ENCODE measurements around the gene ANO9.
"Not testable (repeated sequence)": the region's sequence is repeated elsewhere in the genome, so short reads cannot be mapped to it uniquely, and the experiment has no call there.

ANO9 gene

DNA sequence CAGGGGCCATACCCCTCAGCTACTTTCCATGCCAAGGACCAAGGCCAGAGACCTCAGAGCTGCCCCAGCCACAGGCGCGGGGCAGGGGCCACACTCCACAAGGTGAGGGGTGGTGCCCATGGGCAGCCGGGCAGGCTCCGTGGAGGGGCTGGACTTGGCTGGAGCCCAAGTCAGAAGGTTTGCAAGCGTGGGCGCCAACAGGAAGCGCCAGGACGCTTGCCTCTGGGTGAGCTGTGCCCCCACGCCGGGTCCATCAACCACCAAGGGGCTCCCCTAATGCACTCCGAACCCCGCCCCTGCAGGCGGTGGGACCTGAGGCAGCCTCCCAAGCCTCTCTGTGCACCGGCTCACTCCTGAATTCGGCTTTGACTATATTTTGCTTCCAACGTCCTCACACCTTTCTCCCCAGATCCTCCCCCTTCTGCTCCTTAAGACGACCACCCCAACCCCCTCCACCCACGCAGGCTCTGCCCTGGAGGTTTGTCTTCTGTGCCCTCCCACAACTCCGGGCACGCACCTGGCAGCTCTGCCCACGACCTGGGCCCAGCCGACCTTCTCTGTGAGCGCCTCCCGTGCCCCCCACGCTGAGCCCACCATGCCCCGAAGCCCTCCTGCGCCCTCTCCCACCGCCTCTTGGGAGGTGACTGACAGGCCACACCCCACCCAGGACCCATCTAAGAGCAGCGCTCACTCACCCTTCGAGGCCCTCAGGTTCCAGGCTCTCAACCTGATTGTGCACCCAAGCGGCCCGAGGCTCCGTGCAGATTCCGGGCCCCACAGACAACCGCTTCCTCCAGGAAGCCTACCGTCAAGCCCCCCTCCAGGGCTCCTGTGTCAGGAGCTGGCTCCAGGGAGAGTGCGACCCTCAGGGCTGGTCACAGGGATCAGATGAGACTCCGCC, 50.4 kb downstream of the ANO9 start:
- no peak for DNase-seq (ENCODE audit: low read depth)
- H3K4me3 ChIP-seq (replicated peaks; ENCODE audit: low read depth, low read length): no peak overlapping the region
- TF ChIP-seq, protein P1, sequence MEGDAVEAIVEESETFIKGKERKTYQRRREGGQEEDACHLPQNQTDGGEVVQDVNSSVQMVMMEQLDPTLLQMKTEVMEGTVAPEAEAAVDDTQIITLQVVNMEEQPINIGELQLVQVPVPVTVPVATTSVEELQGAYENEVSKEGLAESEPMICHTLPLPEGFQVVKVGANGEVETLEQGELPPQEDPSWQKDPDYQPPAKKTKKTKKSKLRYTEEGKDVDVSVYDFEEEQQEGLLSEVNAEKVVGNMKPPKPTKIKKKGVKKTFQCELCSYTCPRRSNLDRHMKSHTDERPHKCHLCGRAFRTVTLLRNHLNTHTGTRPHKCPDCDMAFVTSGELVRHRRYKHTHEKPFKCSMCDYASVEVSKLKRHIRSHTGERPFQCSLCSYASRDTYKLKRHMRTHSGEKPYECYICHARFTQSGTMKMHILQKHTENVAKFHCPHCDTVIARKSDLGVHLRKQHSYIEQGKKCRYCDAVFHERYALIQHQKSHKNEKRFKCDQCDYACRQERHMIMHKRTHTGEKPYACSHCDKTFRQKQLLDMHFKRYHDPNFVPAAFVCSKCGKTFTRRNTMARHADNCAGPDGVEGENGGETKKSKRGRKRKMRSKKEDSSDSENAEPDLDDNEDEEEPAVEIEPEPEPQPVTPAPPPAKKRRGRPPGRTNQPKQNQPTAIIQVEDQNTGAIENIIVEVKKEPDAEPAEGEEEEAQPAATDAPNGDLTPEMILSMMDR (IDR thresholded peaks at IDR 0.05; ENCODE audit: low read length, missing control alignments): no peak

DNA sequence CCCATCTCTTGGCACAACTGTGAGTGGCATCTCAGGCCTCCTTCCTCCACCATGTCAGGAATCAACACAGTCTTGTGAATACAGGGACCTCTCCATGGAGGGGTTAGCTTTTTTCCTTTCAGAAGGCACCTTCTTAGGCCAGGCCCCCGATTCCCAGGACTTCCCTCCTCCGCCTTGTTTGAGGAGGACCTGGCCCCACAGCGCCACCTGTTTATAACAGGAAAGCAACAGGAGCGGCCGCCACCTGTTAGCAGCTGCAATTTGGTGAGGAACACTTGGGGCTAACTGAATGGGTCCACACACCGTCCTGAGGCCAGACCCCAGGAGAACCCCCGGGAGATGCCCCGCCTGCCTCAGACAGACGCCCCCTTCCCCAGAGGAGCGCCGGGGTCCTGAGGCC, 51.6 kb downstream of the ANO9 start:
- TF ChIP-seq, protein P1 (IDR thresholded peaks at IDR 0.05; ENCODE audit: low read length, missing control alignments): no peak
- no peak for DNase-seq (ENCODE audit: low read depth)
- H3K4me3 ChIP-seq (replicated peaks; ENCODE audit: low read depth, low read length): no peak overlapping the region

DNA sequence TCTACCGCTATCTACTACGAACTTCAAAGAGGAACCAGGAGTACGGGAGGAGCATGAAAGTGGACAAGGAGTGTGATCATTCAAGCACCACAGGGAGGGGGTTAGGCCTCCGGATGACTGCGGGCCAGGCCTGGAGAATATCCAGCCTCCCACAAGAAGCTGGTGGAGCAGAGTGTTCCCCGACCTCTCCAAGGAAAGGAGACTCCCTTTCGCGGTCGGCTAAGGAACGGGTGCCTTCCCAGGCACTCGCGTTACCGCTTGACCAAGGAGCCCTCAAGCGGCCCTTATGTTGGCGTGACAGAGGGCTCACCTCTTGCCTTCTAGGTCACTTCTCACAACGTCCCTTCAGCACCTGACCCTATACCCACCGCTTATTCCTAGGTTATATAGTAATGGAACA, 52.4 kb downstream of the ANO9 start:
- not testable (repeated sequence) for H3K4me3 ChIP-seq (replicated peaks; ENCODE audit: low read depth, low read length); DNase-seq (ENCODE audit: low read depth)

DNA sequence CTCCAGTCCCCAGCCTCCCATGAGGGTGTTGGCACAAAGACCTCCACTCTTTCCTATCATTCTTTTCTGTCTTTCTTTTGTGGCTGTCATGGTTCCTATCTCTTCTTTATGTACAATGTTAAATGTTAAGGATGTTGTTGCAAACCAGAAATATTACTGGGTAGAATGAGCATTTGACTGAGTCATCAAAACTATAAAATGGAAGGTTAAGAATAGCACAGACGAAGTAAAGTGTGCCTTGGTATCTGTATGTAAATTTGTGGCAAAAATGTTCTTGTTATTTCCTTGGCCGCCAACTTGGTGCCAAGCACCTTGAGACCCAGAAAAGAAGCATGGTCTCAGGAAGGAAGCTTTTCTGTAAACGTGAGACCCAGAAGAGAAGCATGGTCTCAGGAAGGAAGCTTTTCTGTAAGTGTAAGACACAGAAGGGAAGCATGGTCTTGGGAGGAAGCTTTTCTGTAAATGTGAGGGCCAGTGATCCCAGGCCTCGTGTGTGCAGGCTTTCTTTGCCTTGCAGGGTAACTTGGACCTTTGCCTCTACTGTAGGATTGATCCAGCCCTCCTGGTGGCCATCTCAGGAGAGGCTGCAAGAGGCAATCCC, 54.5 kb downstream of the ANO9 start:
- TF ChIP-seq, protein P1 (IDR thresholded peaks at IDR 0.05; ENCODE audit: low read length, missing control alignments): peak; percentile 1
- no peak for DNase-seq (ENCODE audit: low read depth)

DNA sequence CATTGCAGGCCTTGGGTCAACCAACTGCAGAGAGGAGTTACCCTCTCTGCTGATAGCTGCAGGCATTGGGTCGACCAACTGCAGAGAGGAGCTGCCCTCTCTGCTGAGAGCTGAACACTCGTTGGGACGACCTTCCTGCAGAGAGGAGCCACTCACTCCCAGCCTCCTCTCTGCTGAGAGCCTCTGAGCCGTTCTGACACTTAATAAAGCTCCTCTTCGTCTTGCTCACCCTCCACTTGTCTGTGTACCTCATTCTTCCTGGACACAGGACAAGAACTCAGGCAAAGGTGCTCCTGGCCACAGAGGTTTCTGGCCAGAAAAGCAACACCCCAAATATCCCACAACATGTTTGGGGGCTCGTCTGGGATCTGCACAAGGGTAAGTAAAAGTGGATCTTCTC, 55.3 kb downstream of the ANO9 start:
- TF ChIP-seq, protein P1 (IDR thresholded peaks at IDR 0.05; ENCODE audit: low read length, missing control alignments): no peak
- no peak for DNase-seq (ENCODE audit: low read depth)
- no peak overlapping the region for H3K4me3 ChIP-seq (replicated peaks; ENCODE audit: low read depth, low read length)

More for the DNA sequence above, 54.5 kb downstream of the ANO9 start:
- no peak overlapping the region for H3K4me3 ChIP-seq (replicated peaks; ENCODE audit: low read depth, low read length)

DNA sequence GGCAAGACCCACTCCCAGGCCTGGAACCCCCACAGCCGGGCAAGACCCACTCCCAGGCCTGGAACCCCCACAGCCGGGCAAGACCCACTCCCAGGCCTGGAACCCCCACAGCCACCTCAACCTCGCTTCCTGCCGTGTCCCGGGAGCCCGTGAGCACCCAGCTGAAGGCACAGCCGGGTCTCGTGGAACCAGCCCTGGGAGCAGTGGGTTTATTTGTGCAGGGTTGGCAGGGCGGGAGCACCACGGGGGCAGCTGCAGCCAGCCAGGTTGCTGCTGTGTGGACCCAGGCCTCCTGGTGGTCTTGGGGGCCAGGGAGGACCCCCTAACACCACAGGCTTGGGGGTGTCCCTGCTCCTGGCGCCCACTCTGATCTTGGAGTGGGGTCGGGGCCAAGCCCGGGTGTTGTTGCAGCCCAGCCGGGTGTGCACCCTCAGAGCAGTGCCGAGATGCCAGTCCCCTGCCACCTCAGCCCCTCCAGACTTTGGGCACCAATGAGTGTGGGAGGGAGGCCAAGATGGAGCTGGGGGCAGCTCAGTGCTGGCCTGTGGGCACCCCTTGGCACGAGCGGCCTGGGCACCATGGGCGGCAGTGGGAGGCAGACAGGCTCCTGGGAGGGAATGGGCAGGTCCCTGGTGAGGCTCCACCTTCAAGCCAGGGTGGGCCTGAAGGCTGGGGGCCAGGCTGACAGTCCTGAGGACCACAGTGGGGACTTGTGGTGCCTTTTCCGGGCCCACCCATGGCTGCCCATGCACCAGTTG, 56.0 kb downstream of the ANO9 start:
- TF ChIP-seq, protein P1 (IDR thresholded peaks at IDR 0.05; ENCODE audit: low read length, missing control alignments): no peak
- H3K4me3 ChIP-seq (replicated peaks; ENCODE audit: low read depth, low read length): no peak overlapping the region
- DNase-seq (ENCODE audit: low read depth): no peak

DNA sequence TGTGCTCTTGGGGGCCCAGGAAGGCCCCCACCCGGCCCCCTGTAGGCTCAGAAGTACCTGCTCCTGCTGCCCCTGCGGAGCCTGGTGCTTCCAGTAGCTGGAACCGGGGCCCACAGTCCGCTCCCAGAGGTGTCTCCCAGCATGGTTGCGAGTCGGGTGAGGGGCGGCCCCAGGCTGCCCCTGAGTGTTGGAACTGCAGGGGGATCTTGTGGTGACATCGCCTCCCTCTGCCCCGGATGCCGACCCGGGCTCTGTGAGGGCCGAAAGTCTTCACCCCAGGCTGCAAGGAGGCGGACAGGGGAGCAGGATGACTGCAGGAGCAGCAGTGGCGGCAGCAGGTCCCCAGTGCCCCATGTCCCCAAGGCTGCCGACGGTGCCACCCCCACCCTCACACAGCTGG, 57.3 kb downstream of the ANO9 start:
- TF ChIP-seq, protein P1 (IDR thresholded peaks at IDR 0.05; ENCODE audit: low read length, missing control alignments): no peak
- DNase-seq (ENCODE audit: low read depth): no peak

More for the DNA sequence above, 57.3 kb downstream of the ANO9 start:
- H3K4me3 ChIP-seq (replicated peaks; ENCODE audit: low read depth, low read length): no peak overlapping the region

All from fibroblast of pulmonary artery (primary cell).